ENCODE measurements around the gene GRIN2C. TPM values are rescaled to one million over a fixed set of nuclear protein-coding genes. Genes with fewer than 3 reads are reported as not detected.

GRIN2C gene
- total RNA-seq, 1 donor from 2014 or later = 0.12 TPM

GRCh38 chr17:74812109-74813009, 47.3 kb downstream of the GRIN2C start:
- Mint-ChIP-seq H3K4me1 (ENCODE audit: low read depth, unreplicated experiment) (peaks cover 21% of the 10 kb centered on the region), H3K27me3 (ENCODE audit: unreplicated experiment) (peaks cover 3% of the 10 kb centered on the region), H3K36me3 (ENCODE audit: unreplicated experiment) (peaks cover 4% of the 10 kb centered on the region), H3K9me3 (ENCODE audit: unreplicated experiment) (peaks cover 6% of the 10 kb centered on the region), H3K27ac (ENCODE audit: unreplicated experiment) (no peak overlapping the region), H3K4me3 (ENCODE audit: unreplicated experiment) (no peak overlapping the region)
- DNase-seq = no peak
- TF ChIP-seq, protein P1, sequence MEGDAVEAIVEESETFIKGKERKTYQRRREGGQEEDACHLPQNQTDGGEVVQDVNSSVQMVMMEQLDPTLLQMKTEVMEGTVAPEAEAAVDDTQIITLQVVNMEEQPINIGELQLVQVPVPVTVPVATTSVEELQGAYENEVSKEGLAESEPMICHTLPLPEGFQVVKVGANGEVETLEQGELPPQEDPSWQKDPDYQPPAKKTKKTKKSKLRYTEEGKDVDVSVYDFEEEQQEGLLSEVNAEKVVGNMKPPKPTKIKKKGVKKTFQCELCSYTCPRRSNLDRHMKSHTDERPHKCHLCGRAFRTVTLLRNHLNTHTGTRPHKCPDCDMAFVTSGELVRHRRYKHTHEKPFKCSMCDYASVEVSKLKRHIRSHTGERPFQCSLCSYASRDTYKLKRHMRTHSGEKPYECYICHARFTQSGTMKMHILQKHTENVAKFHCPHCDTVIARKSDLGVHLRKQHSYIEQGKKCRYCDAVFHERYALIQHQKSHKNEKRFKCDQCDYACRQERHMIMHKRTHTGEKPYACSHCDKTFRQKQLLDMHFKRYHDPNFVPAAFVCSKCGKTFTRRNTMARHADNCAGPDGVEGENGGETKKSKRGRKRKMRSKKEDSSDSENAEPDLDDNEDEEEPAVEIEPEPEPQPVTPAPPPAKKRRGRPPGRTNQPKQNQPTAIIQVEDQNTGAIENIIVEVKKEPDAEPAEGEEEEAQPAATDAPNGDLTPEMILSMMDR (IDR thresholded peaks at IDR 0.05; ENCODE audit: partially characterized antibody, unreplicated experiment) = no peak

DNA sequence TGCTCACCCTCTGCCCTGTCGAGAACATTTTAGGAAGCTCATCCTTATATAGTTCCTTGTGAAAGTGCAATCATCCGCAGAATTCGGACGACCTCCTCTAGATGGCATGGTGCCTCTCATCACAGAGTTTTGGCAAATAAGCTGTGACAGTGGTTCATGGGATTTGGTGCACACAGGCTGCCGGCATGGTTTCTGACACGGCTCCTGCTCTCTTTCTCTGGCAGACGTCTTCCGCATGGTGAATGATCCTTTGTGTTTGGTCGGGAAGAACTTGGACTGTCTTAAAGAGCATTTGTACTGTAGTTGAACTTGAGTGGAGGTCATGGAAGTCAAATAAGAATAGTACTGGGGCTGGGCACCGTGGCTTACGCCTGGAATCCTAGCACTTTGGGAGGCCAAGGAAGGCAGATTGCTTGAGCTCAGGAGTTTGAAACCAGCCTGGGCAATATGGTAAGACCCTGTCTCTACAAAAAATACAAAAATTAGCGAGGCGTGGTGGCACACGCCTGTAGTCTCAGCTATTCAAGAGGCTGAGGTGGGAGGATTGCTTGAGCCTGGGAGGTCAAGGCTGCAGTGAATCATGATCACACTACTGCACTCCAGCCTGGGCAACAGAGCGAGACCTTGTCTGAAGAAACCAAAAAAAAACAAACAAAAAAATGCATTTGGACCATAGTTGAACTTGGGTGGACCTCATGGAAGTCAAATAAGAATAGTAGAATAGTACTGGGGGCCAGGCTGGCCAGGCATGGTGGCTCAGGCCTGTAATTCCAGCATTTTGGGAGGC, 48.8 kb downstream of the GRIN2C start:
- H3K27ac Mint-ChIP-seq (ENCODE audit: unreplicated experiment) = no peak overlapping the region
- H3K36me3 Mint-ChIP-seq (ENCODE audit: unreplicated experiment) = peaks cover 4% of the 10 kb centered on the region
- no peak for DNase-seq
- H3K27me3 Mint-ChIP-seq (ENCODE audit: unreplicated experiment) = no peaks in the 10 kb centered on the region
- H3K4me3 Mint-ChIP-seq (ENCODE audit: unreplicated experiment) = no peak overlapping the region
- peaks cover 3% of the 10 kb centered on the region for H3K9me3 Mint-ChIP-seq (ENCODE audit: unreplicated experiment)
- H3K4me1 Mint-ChIP-seq (ENCODE audit: low read depth, unreplicated experiment) = peaks cover 8% of the 10 kb centered on the region
- TF ChIP-seq, protein P1 (IDR thresholded peaks at IDR 0.05; ENCODE audit: partially characterized antibody, unreplicated experiment) = no peak

- no peaks in the 10 kb centered on the region for H3K4me1 Mint-ChIP-seq (ENCODE audit: low read depth, unreplicated experiment)
- peaks cover 4% of the 10 kb centered on the region for H3K36me3 Mint-ChIP-seq (ENCODE audit: unreplicated experiment)
- peaks cover 2% of the 10 kb centered on the region for H3K9me3 Mint-ChIP-seq (ENCODE audit: unreplicated experiment)
- no peak for DNase-seq
- H3K27me3 Mint-ChIP-seq (ENCODE audit: unreplicated experiment) = no peaks in the 10 kb centered on the region
- no peak overlapping the region for H3K4me3 Mint-ChIP-seq (ENCODE audit: unreplicated experiment)
- TF ChIP-seq, protein P1 (IDR thresholded peaks at IDR 0.05; ENCODE audit: partially characterized antibody, unreplicated experiment) = no peak
- no peak overlapping the region for H3K27ac Mint-ChIP-seq (ENCODE audit: unreplicated experiment)
Observed at GRCh38 chr17:74808714-74809430, 50.8 kb downstream of the GRIN2C start.

DNA sequence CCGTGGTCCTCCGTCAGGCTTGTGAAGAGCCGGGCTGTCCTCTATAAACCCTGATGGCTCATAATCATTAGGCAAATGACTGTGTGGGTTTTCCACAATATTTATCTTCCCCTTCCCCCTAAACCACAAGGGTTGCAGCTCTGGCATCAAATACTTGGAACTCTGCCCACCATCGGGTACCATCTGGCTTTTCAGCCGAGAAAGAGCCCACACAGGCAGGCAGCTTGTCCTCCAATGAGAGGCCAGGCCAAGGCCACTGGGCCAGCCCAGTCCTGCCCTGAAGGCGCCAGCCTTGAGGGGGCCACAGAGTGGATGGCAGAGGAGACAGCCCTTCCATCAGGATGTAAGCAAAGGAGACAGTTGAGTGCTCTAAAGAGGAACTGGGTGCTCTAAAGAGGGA, 51.8 kb downstream of the GRIN2C start:
- DNase-seq = no peak
- Mint-ChIP-seq H3K4me1 (ENCODE audit: low read depth, unreplicated experiment) (no peaks in the 10 kb centered on the region), H3K36me3 (ENCODE audit: unreplicated experiment) (peaks cover 4% of the 10 kb centered on the region), H3K4me3 (ENCODE audit: unreplicated experiment) (no peak overlapping the region), H3K27me3 (ENCODE audit: unreplicated experiment) (no peaks in the 10 kb centered on the region), H3K27ac (ENCODE audit: unreplicated experiment) (no peak overlapping the region), H3K9me3 (ENCODE audit: unreplicated experiment) (peaks cover 2% of the 10 kb centered on the region)
- TF ChIP-seq, protein P1 (IDR thresholded peaks at IDR 0.05; ENCODE audit: partially characterized antibody, unreplicated experiment) = no peak
